Peyer's patch (tissue), 4 donors: ENCODE results near the gene PIAS4. TPM values are rescaled to one million over a fixed set of nuclear protein-coding genes. Genes with fewer than 3 reads are reported as not detected.

Source experiments
- DNase-seq, 3 donors: peaks; one replicate each; pipeline ENCODE4 v3.0.0-alpha.2; 2017 to 2019
- H3K27ac ChIP-seq, 4 donors: fragments of 200-600 bp; sonication (generic); one replicate each; pipeline ENCODE4 v1.5.1; 2016 to 2019
- H3K27me3 ChIP-seq, 2 donors: fragments of 200-600 bp; sonication (generic); one replicate each; pipeline ENCODE4 v1.5.1; 2019
- H3K36me3 ChIP-seq, 3 donors: fragments of 200-600 bp; sonication (generic); one replicate each; pipeline ENCODE4 v1.5.1; 2016 to 2019
- H3K4me1 ChIP-seq, 4 donors: fragments of 200-600 bp; sonication (generic); one replicate each; pipeline ENCODE4 v1.5.1; 2016 to 2019
- H3K4me3 ChIP-seq, 4 donors: fragments of 200-600 bp; sonication (generic); 1 replicate in 3 of 4; 2 replicates in 1 of 4; pipeline ENCODE4 v1.5.1; 2016 to 2019; ENCODE audit warnings: mild to moderate bottlenecking in 1 of 4
- H3K9me3 ChIP-seq, 4 donors: fragments of 200-600 bp; sonication (generic); one replicate each; pipeline ENCODE4 v1.5.1; 2016 to 2019; ENCODE audit warnings: mild to moderate bottlenecking in 1 of 4
- CTCF ChIP-seq, 6 experiments: fragments of 450-650 bp in 4 of 6; fragments of 200-600 bp in 2 of 6; sonication (generic) in 1 of 6; IDR thresholded peaks; one replicate each; pipeline ENCODE4 v1.5.1; 2017 to 2019; ENCODE audit warnings: antibody characterized with exemption in 6 of 6, mild to moderate bottlenecking in 3 of 6, moderate library complexity in 1 of 6
- POLR2A ChIP-seq, 2 donors: fragments of 450-650 bp; IDR thresholded peaks; one replicate each; pipeline ENCODE4 v1.5.1; 2017; ENCODE audit warnings: antibody characterized with exemption in 2 of 2, mild to moderate bottlenecking in 2 of 2, moderate library complexity in 2 of 2
- total RNA-seq, 4 donors: library from RNA; depleted of rRNA; stranded (reverse); fragments of >200 nt; gene quantifications; one replicate each; pipeline ENCODE4 v1.1.0, GENCODE V29; 2016

The PIAS4 gene
- total RNA-seq, 4 donors from 2014 or later: 15.9 to 47.9 (median 24.2) TPM

- DNase-seq: peak; percentile 61 to 86 (median 85)
- no peaks in the 10 kb centered on the region for H3K9me3 ChIP-seq
- H3K27me3 ChIP-seq: no peaks in the 10 kb centered on the region
- H3K27ac ChIP-seq: peak overlapping the region; percentile 90 to 99 (median 97)
- peaks cover 9 to 40% (median 16%) of the 10 kb centered on the region in 4 donors for H3K4me1 ChIP-seq
- peaks cover 0 to 51% (median 9%) of the 10 kb centered on the region in 3 donors for H3K36me3 ChIP-seq
- no peak for TF ChIP-seq CTCF (IDR thresholded peaks at IDR 0.05)
- TF ChIP-seq POLR2A (IDR thresholded peaks at IDR 0.05): peak in 1 of 2 donors; percentile 50
- peak overlapping the region; percentile 80 to 97 (median 92) for H3K4me3 ChIP-seq
These were observed 23.5 kb upstream of the PIAS4 start for GRCh38 chr19:3983936-3984583.

- no peaks in the 10 kb centered on the region for H3K9me3 ChIP-seq
- H3K27ac ChIP-seq: peak overlapping the region; percentile 90 to 99 (median 97)
- TF ChIP-seq POLR2A (IDR thresholded peaks at IDR 0.05) (no peak), CTCF (IDR thresholded peaks at IDR 0.05) (no peak)
- H3K36me3 ChIP-seq: peaks cover 0 to 46% (median 9%) of the 10 kb centered on the region in 3 donors
- no peak for DNase-seq
- H3K27me3 ChIP-seq: no peaks in the 10 kb centered on the region
- H3K4me3 ChIP-seq: peak overlapping the region; percentile 80 to 97 (median 92)
- H3K4me1 ChIP-seq: peaks cover 9 to 40% (median 16%) of the 10 kb centered on the region in 4 donors
These were observed 23.0 kb upstream of the PIAS4 start for GRCh38 chr19:3984584-3984907.

GRCh38 chr19:3984908-3985642 lies 22.5 kb upstream of the PIAS4 start, which contains the start of gene EEF2:
Gene EEF2, minus strand, starts transcription at chr19:3985463. Its CDS starts 83 bp downstream, at chr19:3985380.
- H3K4me1 ChIP-seq: peaks cover 9 to 40% (median 16%) of the 10 kb centered on the region in 4 donors
- H3K4me3 ChIP-seq: peak within 1 kb of the TSS; percentile 80 to 97 (median 92)
- H3K27me3 ChIP-seq: no peaks in the 10 kb centered on the region
- TF ChIP-seq POLR2A (IDR thresholded peaks at IDR 0.05) (peak; percentile 99 to 100), CTCF (IDR thresholded peaks at IDR 0.05) (peak in 2 of 6 experiments; percentile 7 to 21)
- peaks cover 0 to 41% (median 9%) of the 10 kb centered on the region in 3 donors for H3K36me3 ChIP-seq
- peak within 1 kb of the TSS; percentile 90 to 99 (median 97) for H3K27ac ChIP-seq
- H3K9me3 ChIP-seq: no peaks in the 10 kb centered on the region
- peak; percentile 87 to 95 (median 92) for DNase-seq

GRCh38 chr19:3985643-3986259 lies 21.8 kb upstream of the PIAS4 start:
- Histone ChIP-seq H3K4me1 (peaks cover 9 to 40% (median 16%) of the 10 kb centered on the region in 4 donors), H3K27me3 (no peaks in the 10 kb centered on the region), H3K36me3 (peaks cover 0 to 34% (median 7%) of the 10 kb centered on the region in 3 donors), H3K27ac (peak overlapping the region; percentile 90 to 99 (median 97)), H3K4me3 (peak overlapping the region; percentile 80 to 97 (median 92)), H3K9me3 (no peaks in the 10 kb centered on the region)
- no peak for TF ChIP-seq CTCF (IDR thresholded peaks at IDR 0.05)
- no peak for TF ChIP-seq POLR2A (IDR thresholded peaks at IDR 0.05)
- no peak for DNase-seq

- Histone ChIP-seq H3K27me3 (no peaks in the 10 kb centered on the region), H3K27ac (peak overlapping the region; percentile 90 to 99 (median 97)), H3K36me3 (peaks cover 0 to 27% (median 0%) of the 10 kb centered on the region in 3 donors), H3K4me1 (peaks cover 9 to 40% (median 16%) of the 10 kb centered on the region in 4 donors), H3K4me3 (peak overlapping the region; percentile 9 to 97 (median 70)), H3K9me3 (no peaks in the 10 kb centered on the region)
- peak in 2 of 3 donors; percentile 76 to 82 for DNase-seq
- no peak for TF ChIP-seq POLR2A (IDR thresholded peaks at IDR 0.05)
- TF ChIP-seq CTCF (IDR thresholded peaks at IDR 0.05): peak; percentile 58 to 84 (median 73)
These were observed 21.1 kb upstream of the PIAS4 start for GRCh38 chr19:3986260-3987041.
